Transverse colon (tissue), 4 donors: ENCODE results near the gene LYPD4. TPM values are rescaled to one million over a fixed set of nuclear protein-coding genes. Genes with fewer than 3 reads are reported as not detected.

Experiments used
- DNase-seq: peaks from one replicate; pipeline ENCODE4 v3.0.0-alpha.2; 2019
- H3K27ac ChIP-seq, 4 donors: fragments of 200-600 bp; sonication (generic); 2 replicates each; pipeline ENCODE4 v1.5.1; 2016 to 2018; ENCODE audit warnings: inconsistent platforms in 4 of 4
- H3K27me3 ChIP-seq: fragments of 200-600 bp; sonication (generic); 2 replicates; pipeline ENCODE4 v1.5.1; 2017; ENCODE audit warnings: inconsistent platforms
- H3K36me3 ChIP-seq, 4 donors: fragments of 200-600 bp; sonication (generic); 2 replicates each; pipeline ENCODE4 v1.5.1; 2017 to 2019; ENCODE audit warnings: inconsistent platforms in 4 of 4
- H3K4me1 ChIP-seq, 4 donors: fragments of 200-600 bp; sonication (generic); 2 replicates each; pipeline ENCODE4 v1.5.1; 2017 to 2020; ENCODE audit warnings: inconsistent platforms in 4 of 4
- H3K4me3 ChIP-seq, 4 donors: fragments of 200-600 bp; sonication (generic); 1 replicate in 1 of 4; 2 replicates in 3 of 4; pipeline versions ENCODE4 v1.5.1 to v1.6.1; 2017 to 2019; ENCODE audit warnings: inconsistent platforms in 4 of 4
- H3K9me3 ChIP-seq, 2 donors: fragments of 200-600 bp; sonication (generic); 2 replicates each; pipeline ENCODE4 v1.5.1; 2017 to 2019; ENCODE audit warnings: inconsistent platforms in 2 of 2
- CTCF ChIP-seq, 5 experiments: fragments of 200-600 bp in 3 of 5; fragments of 450-650 bp in 2 of 5; sonication (generic) in 3 of 5; IDR thresholded peaks; 1 replicate in 2 of 5; 2 replicates in 3 of 5; pipeline ENCODE4 v1.5.1; 2016 to 2017; ENCODE audit warnings: antibody characterized with exemption in 5 of 5, inconsistent platforms in 3 of 5, mild to moderate bottlenecking in 2 of 5, moderate library complexity in 1 of 5
- EP300 ChIP-seq: sonication (generic); formaldehyde crosslinking; IDR thresholded peaks from one replicate; pipeline ENCODE4 v1.6.1; 2017; ENCODE audit warnings: antibody characterized with exemption, low read depth
- POLR2A ChIP-seq: fragments of 450-650 bp; IDR thresholded peaks from one replicate; pipeline ENCODE4 v1.6.1; 2016; ENCODE audit warnings: antibody characterized with exemption, mild to moderate bottlenecking, moderate library complexity
- POLR2AphosphoS5 ChIP-seq, 3 donors: sonication (generic); formaldehyde crosslinking; IDR thresholded peaks; one replicate each; pipeline ENCODE4 v1.6.1; 2016; ENCODE audit warnings: antibody characterized with exemption in 3 of 3
- WGBS, 2 donors: methylation state at CpG; one replicate each; pipeline ENCODE4 v1.1.5; 2018; ENCODE audit warnings: low coverage in 1 of 2; 5-methylcytosine and 5-hydroxymethylcytosine counted together
- in situ Hi-C, 4 donors: fragments of 200-750 bp; cut with MboI; loops; one replicate each; pipeline versions ENCODE4 v1.15.0 to v1.15.1; 2017; ENCODE audit warnings: low sequenced_read_pairs in 3 of 4, low pct_ligation_motif_present in 1 of 4, low pct_unique_long_range_greater_than_20kb in 1 of 4
- intact Hi-C: fragments of 100-400 bp; cut with DNase I; formaldehyde crosslinking; loops from one replicate; pipeline ENCODE4 v1.15.1; 2023; ENCODE audit warnings: low total_unique reads
- total RNA-seq, 4 donors: library from RNA; depleted of rRNA; stranded (reverse); fragments of >200 nt; gene quantifications; one replicate each; pipeline ENCODE4 v1.1.0, GENCODE V29; 2016

Gene LYPD4
- total RNA-seq, 4 donors from 2014 or later: not detected

DNA sequence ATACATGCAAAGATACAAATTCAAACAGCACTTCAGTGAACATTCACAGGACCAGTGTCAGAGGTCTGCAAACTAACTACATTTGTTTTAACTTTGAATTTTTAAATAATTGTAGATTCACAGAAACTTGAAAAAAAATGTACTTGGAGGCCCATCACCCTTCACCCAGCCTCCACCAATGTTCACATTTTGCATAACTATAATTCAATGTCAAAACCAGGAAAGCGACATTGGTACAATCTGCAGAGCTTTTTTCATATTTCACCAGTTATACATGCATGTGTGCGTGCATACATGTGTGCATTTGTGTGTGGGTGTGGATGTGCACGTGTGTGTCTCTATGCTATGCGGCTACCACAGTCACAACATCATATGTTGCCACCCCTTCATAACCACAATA, 29.2 kb downstream of the LYPD4 start:
- DNase-seq: no peak
- H3K4me3 ChIP-seq: no peak overlapping the region
- in situ Hi-C loops (no loop called here), intact Hi-C loops (no loop called here)
- peaks cover 3% of the 10 kb centered on the region for H3K27me3 ChIP-seq
- H3K27ac ChIP-seq: no peak overlapping the region
- H3K4me1 ChIP-seq: no peaks in the 10 kb centered on the region
- 71 to 91% methylated on average over 4 of the region's 4 CpGs for WGBS, 2 donors
- no peaks in the 10 kb centered on the region for H3K9me3 ChIP-seq
- no peaks in the 10 kb centered on the region for H3K36me3 ChIP-seq
- no peak for TF ChIP-seq CTCF (IDR thresholded peaks at IDR 0.05)
- TF ChIP-seq EP300: no peak
- no peak for TF ChIP-seq POLR2AphosphoS5 (IDR thresholded peaks at IDR 0.05)
- TF ChIP-seq POLR2A: no peak

GRCh38 chr19:41813911-41814310, 30.6 kb downstream of the LYPD4 start:
- no peaks in the 10 kb centered on the region for H3K9me3 ChIP-seq
- 79 to 80% methylated on average over 2 to 4 of the region's 4 CpGs for WGBS, 2 donors
- H3K27me3 ChIP-seq: peaks cover 6% of the 10 kb centered on the region
- DNase-seq: no peak
- no peaks in the 10 kb centered on the region for H3K4me1 ChIP-seq
- H3K36me3 ChIP-seq: no peaks in the 10 kb centered on the region
- in situ Hi-C loops: no loop called here
- intact Hi-C loops: no loop called here
- H3K27ac ChIP-seq: no peak overlapping the region
- no peak for TF ChIP-seq CTCF (IDR thresholded peaks at IDR 0.05)
- TF ChIP-seq POLR2AphosphoS5 (IDR thresholded peaks at IDR 0.05): no peak
- no peak for TF ChIP-seq POLR2A
- no peak for TF ChIP-seq EP300
- no peak overlapping the region for H3K4me3 ChIP-seq

DNA sequence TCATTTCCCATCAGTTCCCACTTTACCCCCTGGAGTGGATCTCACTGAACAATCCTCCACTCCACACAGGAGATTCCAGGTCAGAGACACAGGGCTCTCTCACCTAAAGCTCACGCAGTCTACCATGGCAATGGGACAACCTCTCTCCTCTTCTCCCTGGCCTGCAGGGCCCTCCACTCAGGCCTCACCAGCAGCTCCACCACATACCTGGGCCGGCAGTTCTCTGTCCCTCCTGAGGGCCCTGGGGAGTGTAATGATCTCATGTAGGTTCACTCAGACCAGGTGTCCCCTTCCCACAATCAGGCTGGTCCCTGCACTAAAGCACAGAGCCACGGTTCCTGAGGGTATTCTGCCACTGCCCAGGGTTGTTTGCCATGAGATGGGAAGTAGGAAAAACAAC, 32.5 kb downstream of the LYPD4 start:
- Histone ChIP-seq H3K27ac (no peak overlapping the region), H3K4me1 (no peaks in the 10 kb centered on the region), H3K9me3 (no peaks in the 10 kb centered on the region), H3K36me3 (no peaks in the 10 kb centered on the region), H3K4me3 (no peak overlapping the region), H3K27me3 (peaks cover 6% of the 10 kb centered on the region)
- in situ Hi-C loops (no loop called here), intact Hi-C loops (no loop called here)
- no peak for DNase-seq
- TF ChIP-seq POLR2AphosphoS5 (IDR thresholded peaks at IDR 0.05) (no peak), POLR2A (no peak), CTCF (IDR thresholded peaks at IDR 0.05) (no peak), EP300 (no peak)
- 65% methylated on average over 3 of the region's 3 CpGs; no CpG with 5 or more reads in 1 of the 2 donors for WGBS, 2 donors

DNA sequence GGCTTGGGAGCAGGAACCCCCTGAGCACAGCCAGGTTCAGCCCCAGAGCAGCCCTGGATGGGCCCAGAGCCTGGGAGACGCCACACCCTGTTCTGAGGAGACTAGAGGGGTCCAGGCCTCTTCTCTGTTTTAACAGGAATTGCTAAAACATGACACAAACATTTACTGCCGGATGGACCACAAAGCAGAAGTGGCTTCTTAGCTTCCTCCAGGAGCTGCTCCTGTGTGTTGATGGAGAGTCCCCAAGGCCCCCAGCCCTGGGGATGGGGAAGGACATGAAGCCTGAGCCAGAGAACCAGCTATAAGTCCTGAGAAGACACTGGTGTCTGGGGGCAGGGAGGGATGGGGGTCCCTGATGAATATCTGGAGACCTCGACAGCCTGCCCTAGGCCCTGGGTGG, 33.4 kb downstream of the LYPD4 start:
- in situ Hi-C loops (no loop called here), intact Hi-C loops (no loop called here)
- TF ChIP-seq POLR2AphosphoS5 (IDR thresholded peaks at IDR 0.05) (no peak), EP300 (no peak), CTCF (IDR thresholded peaks at IDR 0.05) (no peak), POLR2A (no peak)
- H3K9me3 ChIP-seq: no peaks in the 10 kb centered on the region
- H3K27ac ChIP-seq: no peak overlapping the region
- H3K4me1 ChIP-seq: no peaks in the 10 kb centered on the region
- no peaks in the 10 kb centered on the region for H3K36me3 ChIP-seq
- peaks cover 6% of the 10 kb centered on the region for H3K27me3 ChIP-seq
- 50 to 58% methylated on average over 1 to 3 of the region's 3 CpGs for WGBS, 2 donors
- DNase-seq: no peak
- H3K4me3 ChIP-seq: no peak overlapping the region
